GM12874 (cell line): Measurements from ENCODE around the gene FMNL3.

Experiments used
- TF ChIP-seq, protein P1 (sequence below): IDR thresholded peaks from 2 replicates; pipeline ENCODE4 v1.5.1; 2011; ENCODE audit warnings: low read depth, mild to moderate bottlenecking, control low read depth, low read length, moderate library complexity; ENCODE audit not compliant: insufficient read depth

Gene FMNL3

DNA sequence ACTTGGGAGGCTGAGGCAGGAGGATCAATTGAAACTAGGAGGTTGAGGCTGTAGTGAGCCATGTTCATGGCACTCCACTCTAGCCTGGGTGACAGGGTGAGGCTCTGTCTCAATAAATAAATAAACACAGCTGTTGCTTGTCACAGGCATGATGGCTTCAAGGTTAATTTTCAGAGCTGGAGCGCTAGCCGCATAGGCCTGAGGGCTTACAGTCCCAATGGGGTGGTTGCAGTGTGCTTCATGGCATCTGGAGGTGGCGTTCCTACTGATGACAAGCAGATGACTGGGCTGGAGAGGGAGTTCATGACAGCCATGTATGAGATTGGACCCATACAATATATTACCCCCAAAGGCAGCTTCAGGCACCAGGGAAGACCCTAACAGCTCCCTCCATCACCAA lies 1.6 kb upstream of the FMNL3 start:
- TF ChIP-seq, protein P1, sequence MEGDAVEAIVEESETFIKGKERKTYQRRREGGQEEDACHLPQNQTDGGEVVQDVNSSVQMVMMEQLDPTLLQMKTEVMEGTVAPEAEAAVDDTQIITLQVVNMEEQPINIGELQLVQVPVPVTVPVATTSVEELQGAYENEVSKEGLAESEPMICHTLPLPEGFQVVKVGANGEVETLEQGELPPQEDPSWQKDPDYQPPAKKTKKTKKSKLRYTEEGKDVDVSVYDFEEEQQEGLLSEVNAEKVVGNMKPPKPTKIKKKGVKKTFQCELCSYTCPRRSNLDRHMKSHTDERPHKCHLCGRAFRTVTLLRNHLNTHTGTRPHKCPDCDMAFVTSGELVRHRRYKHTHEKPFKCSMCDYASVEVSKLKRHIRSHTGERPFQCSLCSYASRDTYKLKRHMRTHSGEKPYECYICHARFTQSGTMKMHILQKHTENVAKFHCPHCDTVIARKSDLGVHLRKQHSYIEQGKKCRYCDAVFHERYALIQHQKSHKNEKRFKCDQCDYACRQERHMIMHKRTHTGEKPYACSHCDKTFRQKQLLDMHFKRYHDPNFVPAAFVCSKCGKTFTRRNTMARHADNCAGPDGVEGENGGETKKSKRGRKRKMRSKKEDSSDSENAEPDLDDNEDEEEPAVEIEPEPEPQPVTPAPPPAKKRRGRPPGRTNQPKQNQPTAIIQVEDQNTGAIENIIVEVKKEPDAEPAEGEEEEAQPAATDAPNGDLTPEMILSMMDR: no peak

DNA sequence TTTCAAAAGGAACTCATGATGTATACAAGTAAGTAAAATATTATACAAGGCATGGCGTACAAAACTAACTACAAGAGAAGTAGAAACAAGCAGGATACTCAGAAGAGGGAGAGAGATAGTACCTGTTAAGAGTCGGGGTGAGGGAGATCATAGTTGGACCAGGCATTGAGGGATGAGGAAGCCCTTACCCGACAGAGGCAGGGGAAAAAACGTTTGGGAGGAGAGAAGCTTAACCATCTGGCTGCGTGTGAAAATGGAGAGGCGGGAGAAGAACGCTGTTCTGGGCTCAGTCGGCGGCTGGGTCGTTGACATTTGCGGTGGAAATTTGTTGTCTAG lies 575 bp upstream of the FMNL3 start:
- TF ChIP-seq, protein P1: no peak

DNA sequence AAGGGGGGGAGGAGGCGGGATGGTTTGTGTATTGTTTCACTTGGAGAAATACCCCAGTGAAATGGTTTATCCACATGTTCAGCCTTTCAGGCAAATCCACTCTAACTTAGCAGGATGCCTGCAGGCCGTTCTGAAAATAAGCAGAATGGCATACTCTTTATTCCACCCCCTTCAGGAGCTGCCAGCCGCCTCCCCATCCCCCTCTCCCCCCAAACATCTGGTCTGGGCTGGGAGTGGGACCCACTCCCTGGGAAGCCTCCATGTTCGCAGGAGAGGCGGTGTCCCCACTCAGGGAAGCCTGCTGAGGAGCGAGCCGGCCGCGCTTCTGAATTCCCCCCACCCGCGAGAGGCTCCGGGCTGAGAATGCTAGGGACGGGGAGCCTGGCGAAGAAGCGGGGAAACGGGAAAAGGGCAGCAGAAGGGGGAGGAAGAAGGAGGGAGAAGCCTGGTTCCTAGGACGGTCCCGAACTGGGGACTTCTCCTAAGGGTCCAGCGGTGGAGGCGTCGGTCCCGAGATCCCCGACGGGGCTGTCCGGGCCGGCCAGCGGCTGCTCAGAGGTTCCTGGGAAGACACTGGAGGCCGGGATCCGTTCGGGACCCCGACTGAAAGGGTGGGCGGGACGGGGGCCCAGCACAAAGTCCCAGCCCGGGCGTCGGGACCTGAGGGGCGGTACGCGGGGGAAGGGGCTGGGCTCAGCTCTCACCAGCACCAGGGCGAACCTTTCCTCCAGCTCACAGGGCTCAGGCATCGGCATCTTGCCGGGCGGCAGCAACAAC lies 666 bp downstream of the FMNL3 start:
- TF ChIP-seq, protein P1: no peak

DNA sequence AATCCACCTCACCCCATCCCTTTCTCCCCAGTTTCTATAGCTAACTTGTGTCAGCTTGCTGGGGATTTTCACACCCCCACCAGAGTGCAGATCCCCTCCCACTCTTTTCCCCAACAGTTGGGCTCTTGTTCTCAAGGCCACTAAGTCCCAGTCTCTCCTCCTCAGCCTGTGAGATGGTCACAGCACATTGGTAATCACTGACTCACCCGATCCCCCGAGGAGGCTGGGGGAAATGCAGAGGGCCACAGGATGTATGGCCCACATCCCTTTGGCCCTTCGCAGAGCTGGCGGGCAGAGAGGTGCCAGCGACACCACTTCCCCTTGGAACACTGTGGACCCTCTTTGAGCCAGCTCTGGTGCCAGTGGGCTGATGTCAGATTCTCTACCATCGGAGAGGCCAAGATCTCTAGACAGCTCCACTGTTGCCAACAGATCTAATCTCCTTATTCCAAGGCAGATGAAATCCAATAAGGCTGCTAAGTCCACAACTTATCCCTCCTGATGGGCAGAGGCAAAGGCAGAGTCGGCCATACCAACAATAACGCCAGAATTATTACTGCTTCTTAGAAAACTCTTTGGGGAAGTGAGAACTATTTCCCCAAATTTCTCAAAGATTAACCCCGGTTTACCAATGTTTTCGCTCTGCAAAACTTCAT lies 1.6 kb downstream of the FMNL3 start:
- TF ChIP-seq, protein P1: no peak

DNA sequence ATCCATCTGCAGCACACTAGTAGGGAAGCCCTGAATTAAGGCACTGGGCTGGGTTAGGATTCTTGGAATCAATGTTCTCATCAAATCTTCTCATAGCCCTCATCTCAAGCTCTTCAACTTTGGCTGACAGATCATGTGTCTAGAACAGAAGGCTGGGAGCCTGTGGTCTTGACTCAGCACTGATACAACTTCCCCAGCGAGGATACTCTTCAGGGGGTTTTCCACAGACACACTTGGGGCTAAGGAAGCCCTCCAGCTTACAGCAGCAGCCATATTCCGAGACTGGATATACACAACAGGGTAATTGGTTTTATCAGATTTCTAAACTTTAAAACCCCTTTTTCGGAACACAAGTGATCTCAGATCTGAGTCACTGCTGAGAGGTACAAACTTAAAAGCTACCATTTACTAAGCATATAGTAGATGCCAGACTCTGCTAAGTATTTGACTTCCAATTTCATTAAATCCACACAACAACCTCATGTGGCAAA lies 3.5 kb downstream of the FMNL3 start:
- TF ChIP-seq, protein P1: no peak

DNA sequence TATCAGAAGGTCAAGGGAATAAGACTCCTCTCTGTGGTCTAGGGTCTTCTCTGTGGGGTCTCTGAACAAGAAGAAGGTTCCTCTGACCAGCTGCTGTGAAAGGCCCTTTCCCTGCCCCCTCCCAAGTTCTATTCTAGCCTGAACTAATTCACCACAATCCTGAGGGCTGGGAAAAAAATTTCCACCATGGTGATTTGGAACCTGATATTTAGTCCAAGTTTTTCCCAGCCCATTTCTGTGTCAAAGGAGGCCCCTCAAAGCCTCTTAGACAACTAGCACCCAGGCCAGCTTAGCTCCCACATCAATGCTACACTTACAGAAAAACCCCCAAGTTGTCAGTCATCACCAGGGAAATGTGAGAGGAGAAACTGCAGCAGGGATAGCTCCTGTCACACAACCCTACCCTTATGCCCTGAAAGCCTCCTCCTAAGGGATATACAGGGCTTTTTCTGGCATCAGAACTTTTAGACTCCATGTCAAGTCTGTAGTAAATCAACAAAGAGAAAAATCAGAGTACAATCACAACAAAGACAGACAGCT lies 4.5 kb downstream of the FMNL3 start:
- TF ChIP-seq, protein P1: no peak

DNA sequence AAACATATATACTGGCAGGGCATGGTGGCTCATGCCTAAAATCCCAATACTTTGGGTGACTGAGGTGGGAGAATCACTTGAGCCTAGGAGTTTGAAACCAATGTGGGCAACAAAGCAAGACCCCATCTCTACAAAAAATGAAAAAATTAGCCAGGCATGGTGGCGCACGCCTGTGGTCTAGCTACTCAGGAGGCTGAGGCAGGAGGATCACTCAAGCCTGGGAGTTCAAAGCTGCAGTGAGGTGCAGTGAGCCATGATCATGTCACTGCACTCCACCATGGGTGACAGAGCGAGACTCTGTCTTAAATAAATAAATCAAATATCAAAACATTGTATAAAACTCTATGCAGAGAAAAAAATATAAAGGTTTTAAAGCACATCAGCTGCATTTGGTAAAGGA lies 5.2 kb downstream of the FMNL3 start:
- TF ChIP-seq, protein P1: no peak
